ENCODE results near the gene AP3S1.

The AP3S1 gene

DNA sequence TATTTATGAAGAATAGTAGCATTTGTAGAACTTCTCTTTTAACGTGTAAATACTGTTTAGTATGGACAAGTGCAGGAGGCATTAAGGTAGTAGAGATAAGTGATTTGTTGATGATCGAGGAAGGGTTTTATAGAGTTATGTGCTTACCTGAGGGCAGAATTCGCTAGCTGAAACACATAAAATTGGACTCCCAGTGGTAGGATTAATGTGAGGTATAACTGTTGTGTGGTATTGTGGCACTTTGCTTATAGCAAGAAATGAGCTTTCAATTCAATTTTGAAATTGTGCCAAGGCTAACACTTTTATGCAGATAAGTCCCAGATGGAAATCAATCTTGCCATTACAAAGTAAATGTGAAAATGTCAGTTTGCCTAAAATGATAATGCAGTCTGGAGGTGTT is 1.2 kb downstream of the AP3S1 start:
- no peak for DNase-seq (ENCODE audit: low spot score)
- TF ChIP-seq, protein P1, sequence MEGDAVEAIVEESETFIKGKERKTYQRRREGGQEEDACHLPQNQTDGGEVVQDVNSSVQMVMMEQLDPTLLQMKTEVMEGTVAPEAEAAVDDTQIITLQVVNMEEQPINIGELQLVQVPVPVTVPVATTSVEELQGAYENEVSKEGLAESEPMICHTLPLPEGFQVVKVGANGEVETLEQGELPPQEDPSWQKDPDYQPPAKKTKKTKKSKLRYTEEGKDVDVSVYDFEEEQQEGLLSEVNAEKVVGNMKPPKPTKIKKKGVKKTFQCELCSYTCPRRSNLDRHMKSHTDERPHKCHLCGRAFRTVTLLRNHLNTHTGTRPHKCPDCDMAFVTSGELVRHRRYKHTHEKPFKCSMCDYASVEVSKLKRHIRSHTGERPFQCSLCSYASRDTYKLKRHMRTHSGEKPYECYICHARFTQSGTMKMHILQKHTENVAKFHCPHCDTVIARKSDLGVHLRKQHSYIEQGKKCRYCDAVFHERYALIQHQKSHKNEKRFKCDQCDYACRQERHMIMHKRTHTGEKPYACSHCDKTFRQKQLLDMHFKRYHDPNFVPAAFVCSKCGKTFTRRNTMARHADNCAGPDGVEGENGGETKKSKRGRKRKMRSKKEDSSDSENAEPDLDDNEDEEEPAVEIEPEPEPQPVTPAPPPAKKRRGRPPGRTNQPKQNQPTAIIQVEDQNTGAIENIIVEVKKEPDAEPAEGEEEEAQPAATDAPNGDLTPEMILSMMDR (IDR thresholded peaks at IDR 0.05; ENCODE audit: extremely low read depth, missing control alignments), result no peak

GRCh38 chr5:115843444-115844130 is 1.9 kb downstream of the AP3S1 start:
- TF ChIP-seq, protein P1 (IDR thresholded peaks at IDR 0.05; ENCODE audit: extremely low read depth, missing control alignments), result no peak
- no peak for DNase-seq (ENCODE audit: low spot score)

DNA sequence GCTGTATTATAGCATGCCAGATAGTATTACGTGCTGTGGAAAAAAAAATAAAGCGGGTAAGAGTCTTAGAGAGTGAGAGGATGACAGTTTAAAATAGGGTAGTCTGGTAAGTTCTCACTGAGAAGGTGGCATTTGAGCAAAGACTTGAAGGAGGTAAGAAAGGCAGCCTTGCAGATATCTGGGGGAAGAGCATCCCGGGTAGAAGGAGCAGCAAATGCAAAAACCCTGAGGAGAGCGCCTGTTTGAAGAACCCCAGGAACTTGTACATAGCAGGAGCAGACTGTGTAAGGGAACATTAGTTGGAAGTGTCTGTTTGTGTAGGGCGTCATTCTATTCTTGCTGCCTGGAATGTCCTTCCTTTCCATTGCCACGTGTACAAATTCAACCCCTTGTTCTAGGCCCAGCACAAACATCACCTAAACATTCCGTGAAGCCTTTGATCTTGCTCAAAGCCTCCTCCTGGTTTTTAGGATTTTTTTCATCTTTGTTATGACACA is 2.6 kb downstream of the AP3S1 start:
- DNase-seq (ENCODE audit: low spot score), result no peak
- TF ChIP-seq, protein P1 (IDR thresholded peaks at IDR 0.05; ENCODE audit: extremely low read depth, missing control alignments), result no peak

DNA sequence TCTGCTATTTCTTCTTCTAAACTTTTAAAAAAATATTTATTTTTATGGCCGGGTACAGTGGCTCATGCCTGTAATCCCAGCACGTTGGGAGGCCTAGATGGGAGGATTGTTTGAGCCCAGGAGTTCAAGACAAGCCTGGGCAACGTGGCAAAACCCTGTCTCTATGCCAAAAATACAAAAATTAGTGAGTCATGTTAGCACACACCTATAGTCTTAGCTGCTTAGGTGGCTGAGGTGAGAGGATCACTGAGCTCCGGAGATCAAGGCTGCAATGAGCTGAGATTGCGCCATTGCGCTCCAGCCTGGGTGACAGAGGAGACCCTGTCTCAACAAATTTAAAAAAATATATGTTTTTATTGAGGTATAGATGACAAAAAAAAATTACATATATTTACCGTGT is 5.6 kb downstream of the AP3S1 start:
- DNase-seq (ENCODE audit: low spot score), result no peak
- TF ChIP-seq, protein P1 (IDR thresholded peaks at IDR 0.05; ENCODE audit: extremely low read depth, missing control alignments), result no peak

DNA sequence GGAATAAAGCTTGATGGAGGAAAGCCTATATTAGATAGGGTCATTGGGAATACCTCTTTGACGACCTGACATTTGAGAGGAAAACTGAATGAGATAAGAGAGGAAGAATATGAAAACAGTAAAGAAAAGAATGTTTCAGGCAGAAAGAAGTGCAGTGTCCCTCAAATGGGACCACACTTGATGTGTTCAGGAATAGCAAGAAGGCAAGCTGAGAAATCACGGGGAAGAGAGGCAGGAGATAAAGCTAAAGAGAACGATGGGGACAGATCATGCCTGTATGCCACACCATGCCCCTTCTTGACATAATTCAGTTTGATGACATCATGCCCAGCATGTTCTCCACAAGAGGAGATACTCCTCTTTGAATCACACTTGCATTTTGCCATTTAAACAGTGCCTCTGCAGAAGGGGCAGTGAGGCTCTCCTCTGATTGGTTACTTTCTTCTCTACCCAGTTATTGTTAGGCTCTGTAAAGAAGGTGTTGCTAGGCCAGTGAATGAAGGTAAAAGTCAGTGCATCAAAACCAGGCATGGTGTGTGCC is 7.6 kb downstream of the AP3S1 start:
- no peak for DNase-seq (ENCODE audit: low spot score)
- TF ChIP-seq, protein P1 (IDR thresholded peaks at IDR 0.05; ENCODE audit: extremely low read depth, missing control alignments), result no peak

DNA sequence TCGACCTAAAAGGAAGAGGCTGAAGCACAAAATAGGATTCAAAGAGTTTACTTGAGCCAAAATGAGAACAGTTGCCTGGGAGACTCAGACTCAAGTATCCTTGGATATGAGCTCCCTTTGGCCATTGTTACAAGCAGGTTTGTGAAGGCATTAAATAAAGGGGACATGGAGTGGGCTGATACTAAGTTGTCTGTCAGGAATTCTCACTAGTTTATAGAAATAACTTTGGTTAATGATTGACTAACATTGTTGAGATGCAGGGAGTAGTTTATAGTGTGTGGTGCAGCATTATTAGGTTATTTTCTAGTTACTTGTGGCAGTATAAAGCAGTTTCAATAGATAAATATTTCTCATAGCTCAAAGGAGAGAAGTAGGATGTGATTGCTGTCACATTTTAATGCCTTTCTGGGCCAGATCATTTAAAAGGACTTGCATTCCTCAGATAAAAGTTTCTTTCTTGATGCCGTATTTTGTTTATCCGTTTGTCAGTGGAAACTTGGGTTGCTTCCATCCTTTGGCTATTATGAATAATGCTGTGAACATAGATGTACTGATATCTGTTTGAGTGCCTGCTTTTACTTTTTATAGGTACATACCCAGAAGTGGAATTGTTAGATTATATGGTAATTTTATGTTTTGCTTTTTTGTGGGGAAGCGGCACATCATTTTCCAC is 9.1 kb downstream of the AP3S1 start:
- DNase-seq (ENCODE audit: low spot score), result no peak
- TF ChIP-seq, protein P1 (IDR thresholded peaks at IDR 0.05; ENCODE audit: extremely low read depth, missing control alignments), result no peak

- no peak for DNase-seq (ENCODE audit: low spot score)
- TF ChIP-seq, protein P1 (IDR thresholded peaks at IDR 0.05; ENCODE audit: extremely low read depth, missing control alignments), result no peak
Measured at GRCh38 chr5:115854139-115854538, 12.4 kb downstream of the AP3S1 start.

All from GM20000 (cell line).